Prostate gland (tissue), 2 donors: ENCODE results near the gene STEAP1. TPM values are rescaled to one million over a fixed set of nuclear protein-coding genes. Genes with fewer than 3 reads are reported as not detected.

Experiments used
- DNase-seq: peaks from one replicate; pipeline ENCODE4 v3.0.0-alpha.2; 2019; ENCODE audit warnings: low spot score
- H3K27ac ChIP-seq, 2 donors: fragments of 200-600 bp; sonication (generic); 2 replicates each; pipeline ENCODE4 v1.5.1; 2017 to 2019
- H3K27me3 ChIP-seq: fragments of 200-600 bp; sonication (generic); replicated peaks from 2 replicates; pipeline ENCODE4 v1.5.1; 2019; ENCODE audit not compliant: insufficient read depth
- H3K36me3 ChIP-seq, 2 donors: fragments of 200-600 bp; sonication (generic); 1 replicate in 1 of 2; 2 replicates in 1 of 2; pipeline versions ENCODE4 v1.5.1 to v1.8.1; 2017 to 2019
- H3K4me1 ChIP-seq: fragments of 200-600 bp; sonication (generic); replicated peaks from 2 replicates; pipeline ENCODE4 v1.5.1; 2019
- H3K4me3 ChIP-seq, 2 donors: fragments of 200-600 bp; sonication (generic); 2 replicates each; pipeline ENCODE4 v1.5.1; 2017 to 2019
- H3K9me3 ChIP-seq: fragments of 200-600 bp; sonication (generic); 2 replicates; pipeline ENCODE4 v1.5.1; 2017
- POLR2A ChIP-seq: fragments of 450-650 bp; IDR thresholded peaks from one replicate; pipeline ENCODE4 v1.6.1; 2016; ENCODE audit warnings: antibody characterized with exemption, mild to moderate bottlenecking
- POLR2AphosphoS5 ChIP-seq: sonication (generic); formaldehyde crosslinking; IDR thresholded peaks from one replicate; pipeline ENCODE4 v1.6.1; 2017; ENCODE audit warnings: antibody characterized with exemption
- WGBS: methylation state at CpG from one replicate; pipeline ENCODE4 v1.1.5; 2018; 5-methylcytosine and 5-hydroxymethylcytosine counted together
- intact Hi-C: fragments of 100-400 bp; cut with DNase I; formaldehyde crosslinking; loops from one replicate; pipeline ENCODE4 v1.14.2; 2022
- total RNA-seq, 2 donors: library from RNA; depleted of rRNA; stranded (reverse); fragments of >200 nt; gene quantifications; one replicate each; pipeline ENCODE4 v1.1.0, GENCODE V29; 2016
- TF ChIP-seq, protein P1 (sequence below), 4 experiments: fragments of 200-600 bp in 2 of 4; fragments of 450-650 bp in 2 of 4; sonication (generic) in 2 of 4; IDR thresholded peaks; 1 replicate in 3 of 4; 2 replicates in 1 of 4; pipeline ENCODE4 v1.5.1; 2016 to 2019; ENCODE audit warnings: antibody characterized with exemption in 4 of 4, mild to moderate bottlenecking in 2 of 4, moderate library complexity in 2 of 4

The STEAP1 gene
- total RNA-seq, 2 donors from 2014 or later: 67.3 to 230 TPM

- 88% methylated on average over 10 of the region's 10 CpGs for WGBS
These were observed 40.9 kb downstream of the STEAP1 start for GRCh38 chr7:90194911-90195809.

GRCh38 chr7:90201500-90202195, 47.4 kb downstream of the STEAP1 start:
- DNase-seq: no peak
- Histone ChIP-seq H3K27me3 (no peaks in the 10 kb centered on the region), H3K27ac (no peak overlapping the region), H3K36me3 (no peaks in the 10 kb centered on the region), H3K4me1 (no peaks in the 10 kb centered on the region), H3K9me3 (no peaks in the 10 kb centered on the region), H3K4me3 (no peak overlapping the region)
- 94% methylated on average over 2 of the region's 2 CpGs for WGBS
- intact Hi-C loops: no loop called here
- TF ChIP-seq POLR2AphosphoS5: no peak
- TF ChIP-seq, protein P1, sequence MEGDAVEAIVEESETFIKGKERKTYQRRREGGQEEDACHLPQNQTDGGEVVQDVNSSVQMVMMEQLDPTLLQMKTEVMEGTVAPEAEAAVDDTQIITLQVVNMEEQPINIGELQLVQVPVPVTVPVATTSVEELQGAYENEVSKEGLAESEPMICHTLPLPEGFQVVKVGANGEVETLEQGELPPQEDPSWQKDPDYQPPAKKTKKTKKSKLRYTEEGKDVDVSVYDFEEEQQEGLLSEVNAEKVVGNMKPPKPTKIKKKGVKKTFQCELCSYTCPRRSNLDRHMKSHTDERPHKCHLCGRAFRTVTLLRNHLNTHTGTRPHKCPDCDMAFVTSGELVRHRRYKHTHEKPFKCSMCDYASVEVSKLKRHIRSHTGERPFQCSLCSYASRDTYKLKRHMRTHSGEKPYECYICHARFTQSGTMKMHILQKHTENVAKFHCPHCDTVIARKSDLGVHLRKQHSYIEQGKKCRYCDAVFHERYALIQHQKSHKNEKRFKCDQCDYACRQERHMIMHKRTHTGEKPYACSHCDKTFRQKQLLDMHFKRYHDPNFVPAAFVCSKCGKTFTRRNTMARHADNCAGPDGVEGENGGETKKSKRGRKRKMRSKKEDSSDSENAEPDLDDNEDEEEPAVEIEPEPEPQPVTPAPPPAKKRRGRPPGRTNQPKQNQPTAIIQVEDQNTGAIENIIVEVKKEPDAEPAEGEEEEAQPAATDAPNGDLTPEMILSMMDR (IDR thresholded peaks at IDR 0.05): no peak
- no peak for TF ChIP-seq POLR2A

More at GRCh38 chr7:90194911-90195809, 40.9 kb downstream of the STEAP1 start:
- H3K4me3 ChIP-seq: no peak overlapping the region
- H3K27ac ChIP-seq: no peak overlapping the region
- DNase-seq: no peak
- H3K9me3 ChIP-seq: no peaks in the 10 kb centered on the region
- H3K36me3 ChIP-seq: no peaks in the 10 kb centered on the region
- TF ChIP-seq POLR2A: no peak
- intact Hi-C loops: no loop called here
- H3K27me3 ChIP-seq: no peaks in the 10 kb centered on the region
- H3K4me1 ChIP-seq: no peaks in the 10 kb centered on the region

GRCh38 chr7:90207956-90208355, 53.7 kb downstream of the STEAP1 start:
- Histone ChIP-seq H3K27ac (no peak overlapping the region), H3K9me3 (no peaks in the 10 kb centered on the region), H3K4me1 (no peaks in the 10 kb centered on the region), H3K27me3 (no peaks in the 10 kb centered on the region), H3K4me3 (no peak overlapping the region), H3K36me3 (no peaks in the 10 kb centered on the region)
- TF ChIP-seq, protein P1 (IDR thresholded peaks at IDR 0.05): no peak
- TF ChIP-seq POLR2AphosphoS5 (no peak), POLR2A (no peak)
- no peak for DNase-seq
- intact Hi-C loops: no loop called here
- WGBS: 80% methylated on average over 1 of the region's 1 CpG

DNA sequence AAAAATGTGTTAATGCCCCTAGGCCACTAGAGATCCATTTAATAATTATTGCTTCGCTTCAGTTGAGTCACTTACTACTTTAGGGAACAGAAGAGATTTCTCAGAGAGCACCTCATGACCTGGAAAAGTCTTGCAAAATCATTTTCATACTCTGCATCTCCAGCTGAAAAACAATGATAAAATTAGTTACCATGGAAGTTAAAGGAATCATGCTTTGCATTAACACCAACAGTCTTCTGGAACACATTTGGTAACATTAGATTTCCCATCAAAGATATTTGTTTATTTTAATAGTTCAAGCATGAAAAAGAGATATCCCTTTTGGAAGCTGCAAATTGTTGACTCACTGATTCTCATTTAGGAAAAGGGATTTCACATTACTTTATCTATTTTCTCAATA, 55.5 kb downstream of the STEAP1 start:
- Histone ChIP-seq H3K4me1 (no peaks in the 10 kb centered on the region), H3K9me3 (no peaks in the 10 kb centered on the region), H3K36me3 (no peaks in the 10 kb centered on the region), H3K4me3 (no peak overlapping the region), H3K27me3 (no peaks in the 10 kb centered on the region), H3K27ac (peak overlapping the region in 1 of 2 donors; percentile 99)
- TF ChIP-seq POLR2AphosphoS5 (peak; percentile 29), POLR2A (no peak)
- TF ChIP-seq, protein P1 (IDR thresholded peaks at IDR 0.05): no peak
- DNase-seq: no peak
- WGBS: 74% methylated on average over 1 of the region's 1 CpG
- intact Hi-C loops: loop anchor here (5.0 to 10.0 kb wide), 2 partner anchors 38 to 195 kb away; partner anchors contain the start of genes CFAP69 and CLDN12

- intact Hi-C loops: loop anchor here (5.0 to 10.0 kb wide), 2 partner anchors 37 to 194 kb away; partner anchors contain the start of genes CFAP69 and CLDN12
- WGBS: 74% methylated on average over 5 of the region's 5 CpGs
- no peaks in the 10 kb centered on the region for H3K27me3 ChIP-seq
- DNase-seq: no peak
- no peaks in the 10 kb centered on the region for H3K36me3 ChIP-seq
- no peaks in the 10 kb centered on the region for H3K9me3 ChIP-seq
- H3K4me1 ChIP-seq: no peaks in the 10 kb centered on the region
- peak overlapping the region; percentile 93 to 99 for H3K27ac ChIP-seq
- peak overlapping the region in 1 of 2 donors; percentile 75 for H3K4me3 ChIP-seq
- TF ChIP-seq, protein P1 (IDR thresholded peaks at IDR 0.05): no peak
- no peak for TF ChIP-seq POLR2A
- TF ChIP-seq POLR2AphosphoS5: no peak
These were observed 56.2 kb downstream of the STEAP1 start for GRCh38 chr7:90210475-90210874.
